Effector CD4-positive, alpha-beta T cell (primary cell): ENCODE results near the gene CFAP221. TPM values are rescaled to one million over a fixed set of nuclear protein-coding genes. Genes with fewer than 3 reads are reported as not detected.

Experiments used
- DNase-seq: peaks from one replicate; pipeline ENCODE4 v3.0.0-alpha.2; 2020
- total RNA-seq: gene quantifications from one replicate; lab custom pipeline; 2026; lab: John Stamatoyannopoulos, UW

The CFAP221 gene
- total RNA-seq, result not detected

GRCh38 chr2:119544075-119544938 is at the start of gene CFAP221:
TSS of gene CFAP221 (plus strand) at chr2:119544449. CDS start at chr2:119546132, 1,683 bp downstream.
- no peak for DNase-seq

- no peak for DNase-seq
Observed at GRCh38 chr2:119495948-119496347, 48.3 kb upstream of the CFAP221 start.

- DNase-seq, result no peak
Observed at GRCh38 chr2:119496682-119497081, 47.6 kb upstream of the CFAP221 start.

- no peak for DNase-seq
Observed at GRCh38 chr2:119508756-119509155, 35.5 kb upstream of the CFAP221 start.

GRCh38 chr2:119511989-119512388 is 32.3 kb upstream of the CFAP221 start:
- DNase-seq, result no peak

GRCh38 chr2:119512946-119513345 is 31.3 kb upstream of the CFAP221 start:
- DNase-seq, result no peak

GRCh38 chr2:119513832-119514231 is 30.4 kb upstream of the CFAP221 start:
- no peak for DNase-seq

- no peak for DNase-seq
Observed at GRCh38 chr2:119516121-119516520, 28.1 kb upstream of the CFAP221 start.

GRCh38 chr2:119517433-119517832 is 26.8 kb upstream of the CFAP221 start:
- DNase-seq, result no peak

GRCh38 chr2:119518401-119519056 is 25.7 kb upstream of the CFAP221 start:
- DNase-seq, result no peak

GRCh38 chr2:119519057-119519408 is 25.2 kb upstream of the CFAP221 start:
- no peak for DNase-seq

- no peak for DNase-seq
Observed at GRCh38 chr2:119520696-119521432, 23.4 kb upstream of the CFAP221 start.

GRCh38 chr2:119521433-119522050 is 22.7 kb upstream of the CFAP221 start:
- no peak for DNase-seq

GRCh38 chr2:119522671-119523070 is 21.6 kb upstream of the CFAP221 start:
- no peak for DNase-seq

GRCh38 chr2:119523383-119523951 is 20.8 kb upstream of the CFAP221 start:
- no peak for DNase-seq

- DNase-seq, result no peak
Observed at GRCh38 chr2:119523952-119524694, 20.1 kb upstream of the CFAP221 start, which contains the start of gene SCTR. TSS of gene SCTR (minus strand) at chr2:119524483. CDS start at chr2:119524226, 257 bp downstream.

GRCh38 chr2:119525614-119526013 is 18.6 kb upstream of the CFAP221 start:
- DNase-seq, result no peak

GRCh38 chr2:119527999-119528398 is 16.2 kb upstream of the CFAP221 start:
- DNase-seq, result no peak

GRCh38 chr2:119531292-119531691 is 13.0 kb upstream of the CFAP221 start:
- DNase-seq, result no peak

- no peak for DNase-seq
Observed at GRCh38 chr2:119533560-119533959, 10.7 kb upstream of the CFAP221 start.

- no peak for DNase-seq
Observed at GRCh38 chr2:119536211-119536610, 8.0 kb upstream of the CFAP221 start.

- no peak for DNase-seq
Observed at GRCh38 chr2:119536707-119537106, 7.5 kb upstream of the CFAP221 start.
